Neural cell (in vitro differentiated cells): ENCODE results near the gene LCE3A. TPM values are rescaled to one million over a fixed set of nuclear protein-coding genes. Genes with fewer than 3 reads are reported as not detected.

ENCODE experiments used
- H2AFZ ChIP-seq: fragments of 200-600, 300-800 bp; sonication (generic), shearing (Covaris generic); 2 replicates; pipeline ENCODE4 v1.6.0; 2014; ENCODE audit warnings: low read depth, mild to moderate bottlenecking, antibody characterized with exemption, low read length, moderate library complexity
- H3F3A ChIP-seq: fragments of 200-600 bp; shearing (Covaris generic); 2 replicates; pipeline ENCODE4 v1.6.1; 2016; ENCODE audit warnings: mild to moderate bottlenecking, moderate library complexity, mixed read lengths, antibody characterized with exemption, low read length; ENCODE audit not compliant: insufficient read depth, poor library complexity, severe bottlenecking
- H3K27ac ChIP-seq: fragments of 200-600, 300-800 bp; sonication (generic), shearing (Covaris generic); 2 replicates; pipeline ENCODE4 v1.5.1; 2014; ENCODE audit warnings: mild to moderate bottlenecking, low read length, moderate library complexity
- H3K27me3 ChIP-seq: fragments of 300-800, 200-600 bp; sonication (generic), shearing (Covaris generic); 2 replicates; pipeline ENCODE4 v1.6.0; 2014; ENCODE audit warnings: mild to moderate bottlenecking, low read depth, low read length, moderate library complexity; ENCODE audit not compliant: insufficient read depth
- H3K36me3 ChIP-seq: fragments of 300-800, 200-600 bp; sonication (generic), shearing (Covaris generic); 2 replicates; pipeline ENCODE4 v1.5.1; 2014; ENCODE audit warnings: mild to moderate bottlenecking, antibody characterized with exemption, low read length, moderate library complexity; ENCODE audit not compliant: insufficient read depth
- H3K4me2 ChIP-seq: fragments of 300-800, 200-600 bp; sonication (generic), shearing (Covaris generic); 2 replicates; pipeline ENCODE4 v1.6.0; 2014; ENCODE audit warnings: mild to moderate bottlenecking, low read length
- H3K4me3 ChIP-seq: fragments of 300-800, 200-600 bp; sonication (generic), shearing (Covaris generic); 2 replicates; pipeline ENCODE4 v1.5.1; 2014; ENCODE audit warnings: mild to moderate bottlenecking, low read length, moderate library complexity
- H3K79me2 ChIP-seq: fragments of 200-600 bp; shearing (Covaris generic); replicated peaks from 2 replicates; pipeline ENCODE4 v1.6.0; 2014; ENCODE audit warnings: mild to moderate bottlenecking, low read length, moderate library complexity; ENCODE audit not compliant: insufficient read depth
- H3K9ac ChIP-seq: fragments of 300-800, 200-600 bp; sonication (generic), shearing (Covaris generic); 2 replicates; pipeline ENCODE4 v1.6.1; 2016; ENCODE audit warnings: mild to moderate bottlenecking, low read length, mixed read lengths
- H3K9me2 ChIP-seq: fragments of 200-600 bp; shearing (Covaris generic); 2 replicates; pipeline ENCODE4 v1.6.1; 2016; ENCODE audit warnings: mild to moderate bottlenecking, low read length, mixed read lengths; ENCODE audit not compliant: insufficient read depth
- H3K9me3 ChIP-seq: fragments of 200-600, 300-800 bp; sonication (generic), shearing (Covaris generic); 2 replicates; pipeline ENCODE4 v1.6.1; 2016; ENCODE audit warnings: mild to moderate bottlenecking, mixed run types, low read length, moderate library complexity, mixed read lengths
- H4K20me1 ChIP-seq: fragments of 200-600 bp; shearing (Covaris generic); 2 replicates; pipeline ENCODE4 v1.6.1; 2016; ENCODE audit warnings: mild to moderate bottlenecking, mixed run types; ENCODE audit not compliant: insufficient read depth
- CTCF ChIP-seq: fragments of 450-650 bp; IDR thresholded peaks from 2 replicates; pipeline ENCODE4 v1.5.1; 2014; ENCODE audit warnings: antibody characterized with exemption, mild to moderate bottlenecking, moderate library complexity; ENCODE audit not compliant: poor library complexity, severe bottlenecking
- EP300 ChIP-seq: fragments of 450-650 bp; conservative IDR thresholded peaks from 2 replicates; pipeline ENCODE4 v1.6.1; 2014; ENCODE audit warnings: antibody characterized with exemption, mild to moderate bottlenecking, moderate library complexity; ENCODE audit not compliant: poor library complexity, severe bottlenecking
- EZH2 ChIP-seq: fragments of 200-600, 300-800 bp; shearing (Covaris generic), sonication (generic); IDR thresholded peaks from 2 replicates; pipeline ENCODE4 v1.6.1; 2014; ENCODE audit warnings: antibody characterized with exemption, low read length, borderline replicate concordance, mild to moderate bottlenecking; ENCODE audit not compliant: insufficient read depth, poor library complexity, severe bottlenecking
- MXI1 ChIP-seq: fragments of 450-650 bp; conservative IDR thresholded peaks from 2 replicates; pipeline ENCODE4 v1.6.1; 2014; ENCODE audit warnings: antibody characterized with exemption, mild to moderate bottlenecking; ENCODE audit not compliant: poor library complexity, severe bottlenecking
- POLR2AphosphoS5 ChIP-seq: IDR thresholded peaks from 2 replicates; pipeline ENCODE4 v1.6.1; 2012
- RAD21 ChIP-seq: fragments of 450-650 bp; conservative IDR thresholded peaks from 2 replicates; pipeline ENCODE4 v1.6.1; 2014; ENCODE audit warnings: antibody characterized with exemption, mild to moderate bottlenecking, moderate library complexity
- REST ChIP-seq: IDR thresholded peaks from 2 replicates; pipeline ENCODE4 v1.6.1; 2012; ENCODE audit warnings: borderline replicate concordance
- SMC3 ChIP-seq: fragments of 450-650 bp; conservative IDR thresholded peaks from 2 replicates; pipeline ENCODE4 v1.6.1; 2014; ENCODE audit warnings: antibody characterized with exemption, mild to moderate bottlenecking, moderate library complexity; ENCODE audit not compliant: poor library complexity
- TAF1 ChIP-seq: IDR thresholded peaks from 2 replicates; pipeline ENCODE4 v1.6.1; 2012; ENCODE audit warnings: low read depth
- polyA plus RNA-seq: library from polyadenylated mRNA; depleted of rRNA; stranded (reverse); fragments of >200 nt; gene quantifications from 2 replicates; pipeline ENCODE4 v1.2.3, GENCODE V29; 2014

Gene LCE3A
- polyA plus RNA-seq, 1 donor from 2014 or later: not detected

GRCh38 chr1:152657677-152658076 is 34.8 kb upstream of the LCE3A start:
- no peaks in the 10 kb centered on the region for H3F3A ChIP-seq
- no peak overlapping the region for H2AFZ ChIP-seq
- no peak overlapping the region for H3K27ac ChIP-seq
- no peaks in the 10 kb centered on the region for H3K9me2 ChIP-seq
- no peaks in the 10 kb centered on the region for H3K27me3 ChIP-seq
- no peaks in the 10 kb centered on the region for H3K79me2 ChIP-seq
- H3K4me2 ChIP-seq: no peak overlapping the region
- H3K4me3 ChIP-seq: no peak overlapping the region
- no peak overlapping the region for H3K9ac ChIP-seq
- no peak for TF ChIP-seq REST
- TF ChIP-seq MXI1: no peak
- TF ChIP-seq SMC3: no peak
- TF ChIP-seq POLR2AphosphoS5: no peak
- TF ChIP-seq EZH2: no peak
- TF ChIP-seq CTCF: no peak
- TF ChIP-seq RAD21: no peak
- TF ChIP-seq EP300: no peak
- TF ChIP-seq TAF1: no peak
- H3K9me3 ChIP-seq: peaks cover 4% of the 10 kb centered on the region
- no peaks in the 10 kb centered on the region for H4K20me1 ChIP-seq
- no peaks in the 10 kb centered on the region for H3K36me3 ChIP-seq

- TF ChIP-seq TAF1: no peak
- TF ChIP-seq POLR2AphosphoS5: no peak
- no peak for TF ChIP-seq CTCF
- no peak for TF ChIP-seq EZH2
- TF ChIP-seq EP300: no peak
- no peak for TF ChIP-seq RAD21
- no peak for TF ChIP-seq SMC3
- TF ChIP-seq REST: no peak
- TF ChIP-seq MXI1: no peak
- Histone ChIP-seq H3K27me3 (no peaks in the 10 kb centered on the region), H3K27ac (no peak overlapping the region), H3K9ac (no peak overlapping the region), H3K9me2 (no peaks in the 10 kb centered on the region), H3K36me3 (no peaks in the 10 kb centered on the region), H2AFZ (no peak overlapping the region), H3K4me3 (no peak overlapping the region), H4K20me1 (no peaks in the 10 kb centered on the region), H3K4me2 (no peak overlapping the region), H3K9me3 (peaks cover 4% of the 10 kb centered on the region), H3F3A (no peaks in the 10 kb centered on the region), H3K79me2 (no peaks in the 10 kb centered on the region)
These were observed 33.6 kb upstream of the LCE3A start for GRCh38 chr1:152656459-152656858.
